ENCODE measurements around the gene ANXA4.

GRCh38 chr2:69846182-69847067, 104.5 kb downstream of the ANXA4 start:
- TF ChIP-seq EZH2 (IDR thresholded peaks at IDR 0.05; ENCODE audit: insufficient read depth, poor library complexity, severe bottlenecking), result no peak
- TF ChIP-seq EZH2phosphoT487 (IDR thresholded peaks at IDR 0.05; ENCODE audit: insufficient read depth, low read depth), result no peak

Data from GM23248 (cell line).